Left renal cortex interstitium (tissue), 4 donors: ENCODE measurements around the gene NOVA2. TPM values are rescaled to one million over a fixed set of nuclear protein-coding genes. Genes with fewer than 3 reads are reported as not detected.
A peak's percentile ranks its signal among the peaks of the same experiment; 100 is the strongest.

Experiments
- DNase-seq, 4 donors: peaks; one replicate each; pipeline ENCODE4 v3.0.0-alpha.2; 2013; ENCODE audit warnings: low read depth in 4 of 4, low spot score in 2 of 4, missing footprints in 1 of 4
- polyA plus RNA-seq, 4 donors: library from polyadenylated mRNA; unstranded; fragments of 120-200 nt; gene quantifications; one replicate each; pipeline ENCODE4 v1.2.1, GENCODE V29; 2013; ENCODE audit not compliant: insufficient read length in 4 of 4

The NOVA2 gene
- polyA plus RNA-seq, 4 donors: 2.8 to 5.3 (median 4.2) TPM

DNA sequence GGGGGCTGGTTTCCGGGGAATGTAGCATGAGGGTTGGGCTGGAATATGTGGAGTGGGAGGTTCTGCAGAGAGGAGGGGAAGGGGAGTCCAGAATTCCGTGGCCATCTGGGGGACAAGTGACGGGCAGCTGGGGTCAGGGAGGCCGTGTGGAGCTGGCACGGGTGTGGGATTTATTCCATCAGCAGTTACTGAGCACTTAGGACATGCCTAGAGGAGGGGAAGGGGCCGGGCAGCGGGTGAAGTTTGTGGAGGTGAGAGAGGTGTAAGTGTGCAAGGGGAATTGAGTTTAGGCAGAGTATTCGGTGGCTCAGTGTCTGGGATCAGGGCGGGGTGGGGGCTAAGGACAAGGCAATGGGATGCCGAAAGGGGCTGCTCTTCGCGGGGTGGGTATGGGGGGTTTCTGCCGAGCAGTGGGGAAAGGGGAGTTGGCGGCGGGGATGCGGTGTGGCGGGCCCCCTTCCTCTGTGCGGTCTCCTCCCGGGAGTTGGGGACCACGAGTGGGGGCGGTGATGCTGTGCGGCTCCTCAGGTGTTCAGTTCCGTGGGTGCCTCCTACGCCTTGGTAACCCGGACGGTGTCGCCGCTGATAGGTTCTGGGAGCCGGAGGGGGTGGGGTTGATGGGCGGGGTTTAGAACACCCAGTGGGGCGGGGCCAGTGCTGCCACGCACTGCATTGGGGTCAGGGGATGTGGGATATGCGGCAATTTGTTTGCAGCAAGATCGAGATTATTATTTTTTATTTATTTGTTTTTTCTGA is 27.0 kb upstream of the NOVA2 start:
- no peak for DNase-seq

DNA sequence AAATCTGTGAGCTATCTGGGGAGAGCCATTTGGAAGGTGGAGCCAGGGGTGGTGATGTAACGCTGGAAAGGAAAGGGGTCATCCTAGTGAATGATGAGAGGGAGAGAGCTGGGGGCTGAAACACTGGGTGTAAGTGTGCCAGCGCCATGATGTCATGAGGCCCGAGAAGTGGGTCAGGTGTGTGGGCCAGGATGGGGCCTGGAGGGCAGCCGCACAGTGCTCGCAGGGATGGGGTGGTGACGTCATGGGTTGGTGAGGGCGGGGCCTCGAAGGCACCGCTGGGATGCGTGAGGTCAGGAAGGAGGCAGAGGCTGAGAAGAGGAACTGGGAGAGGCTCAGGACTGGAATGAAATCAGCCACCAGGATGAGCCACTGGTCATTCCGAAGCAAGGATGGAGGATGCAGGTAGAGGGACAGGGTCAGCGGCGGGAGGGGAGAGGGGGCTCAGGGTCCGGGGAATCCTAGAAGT is 26.0 kb upstream of the NOVA2 start:
- no peak for DNase-seq

GRCh38 chr19:45998834-45999233 is 25.2 kb upstream of the NOVA2 start:
- DNase-seq: no peak

DNA sequence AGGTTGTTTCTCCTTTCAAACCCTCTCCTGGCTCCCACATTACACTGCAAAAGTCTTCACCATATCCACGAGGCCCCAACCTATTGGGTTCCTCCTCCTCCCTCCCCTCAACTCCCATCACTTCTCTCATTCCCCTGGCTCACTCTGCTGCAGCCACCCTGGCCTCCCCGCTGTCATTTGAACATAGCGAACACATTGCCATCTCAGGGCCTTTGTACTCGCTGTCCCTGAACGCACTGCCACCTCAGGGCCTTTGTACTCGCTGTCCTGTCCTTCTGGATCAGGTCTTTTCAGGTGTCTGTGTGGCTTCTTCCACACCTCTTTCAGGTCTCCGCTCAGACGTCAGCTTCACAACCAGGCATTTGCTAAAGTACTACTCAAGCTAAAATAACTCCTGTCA is 23.3 kb upstream of the NOVA2 start:
- DNase-seq: no peak

GRCh38 chr19:45995715-45996385 is 22.2 kb upstream of the NOVA2 start:
- DNase-seq: no peak

- peak; percentile 98 to 100 (median 100) for DNase-seq
These were observed 21.5 kb upstream of the NOVA2 start, which contains the start of gene CCDC61 for GRCh38 chr19:45994998-45995714. Gene CCDC61 (plus strand): TSS chr19:45995467. CDS start chr19:46003019, 7,552 bp downstream.

DNA sequence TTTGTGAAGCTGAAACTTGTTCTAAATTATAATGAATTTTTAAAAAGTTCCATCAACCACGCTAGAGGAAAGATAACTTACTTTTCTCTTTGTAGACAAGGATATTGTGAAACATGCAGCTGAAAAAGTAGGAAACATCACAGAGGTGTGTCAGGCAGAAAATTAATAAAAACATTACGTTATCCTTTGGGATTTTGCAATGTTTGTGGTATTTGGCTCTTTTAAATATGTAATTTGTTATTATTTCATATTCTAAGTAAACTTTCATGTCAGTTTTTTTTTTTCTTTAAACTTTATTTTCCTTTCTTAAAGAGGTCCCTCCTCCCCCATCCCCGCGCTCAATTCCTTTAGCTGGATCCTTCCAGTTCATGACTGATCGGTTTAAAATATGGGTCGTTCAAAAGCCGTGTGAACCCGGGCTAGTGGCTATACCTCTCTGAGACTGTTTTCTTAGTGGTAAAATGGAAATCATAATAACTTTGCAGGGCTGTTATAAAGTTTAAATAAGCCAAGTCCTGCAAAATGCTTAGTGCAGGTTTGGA is 20.9 kb upstream of the NOVA2 start:
- DNase-seq: no peak

DNA sequence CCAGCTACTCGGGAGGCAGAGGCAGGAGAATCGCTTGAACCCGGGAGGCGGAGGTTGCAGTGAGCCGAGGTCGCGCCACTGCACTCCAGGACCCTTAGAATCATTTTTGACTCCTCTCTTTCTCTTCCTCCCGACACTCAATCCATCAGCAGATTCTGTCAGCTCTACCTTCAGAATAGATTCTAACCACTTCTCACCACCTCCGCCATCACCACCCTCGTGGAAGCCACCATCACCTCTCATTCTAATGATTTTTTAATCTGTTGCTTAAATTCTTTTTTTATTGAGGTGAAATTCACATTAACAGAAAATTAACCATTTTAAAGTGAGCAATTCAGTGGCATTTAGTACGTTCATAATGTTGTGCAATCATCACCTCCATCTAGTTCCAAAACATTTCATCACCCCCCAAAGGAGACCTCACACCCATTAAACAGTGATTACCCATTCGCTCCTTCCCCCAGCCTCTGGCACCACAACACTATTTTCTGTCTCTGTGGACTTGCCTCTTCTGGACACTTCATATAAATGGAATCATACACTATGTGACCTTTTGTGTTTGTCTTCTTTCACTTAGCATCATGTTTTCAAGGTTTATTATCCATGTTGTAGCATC is 16.6 kb upstream of the NOVA2 start:
- DNase-seq: no peak

DNA sequence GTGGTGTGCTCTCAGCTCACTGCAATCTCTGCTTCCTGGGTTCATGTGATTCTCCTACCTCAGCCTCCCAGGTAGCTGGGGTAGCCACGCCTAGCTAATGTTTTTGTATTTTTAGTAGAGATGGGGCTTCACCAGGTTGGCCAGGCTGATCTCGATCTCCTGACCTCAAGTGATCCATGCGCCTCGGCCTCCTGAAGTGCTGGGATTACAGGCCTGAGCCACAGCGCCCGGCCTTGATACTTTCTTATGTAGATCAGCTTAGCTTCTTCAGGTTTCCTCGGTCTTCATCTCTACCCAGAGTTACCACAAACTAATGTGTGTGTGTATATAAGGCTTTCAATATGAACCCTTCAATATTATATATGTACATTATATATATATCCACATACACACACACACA is 11.7 kb upstream of the NOVA2 start:
- DNase-seq: no peak

DNA sequence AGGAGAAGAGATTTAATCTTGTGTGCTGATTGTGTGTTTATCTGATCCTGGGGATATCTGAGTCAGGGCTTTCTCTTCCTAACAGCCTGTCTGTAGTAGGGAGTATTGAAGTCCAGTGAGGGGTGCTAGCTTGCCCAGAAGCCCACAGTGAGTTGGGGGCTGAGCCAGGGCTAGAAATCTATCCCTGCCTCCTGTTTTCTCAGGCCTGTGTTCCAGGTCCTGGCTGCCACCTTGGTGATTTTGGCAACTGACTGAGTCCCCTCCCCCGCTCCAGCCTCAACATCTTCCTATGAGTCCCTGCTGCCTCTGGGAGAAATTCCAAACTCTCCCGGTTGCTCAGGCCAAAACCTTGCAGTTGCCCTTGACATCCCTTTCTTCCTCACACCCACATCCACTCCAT is 7.7 kb upstream of the NOVA2 start:
- DNase-seq: no peak

DNA sequence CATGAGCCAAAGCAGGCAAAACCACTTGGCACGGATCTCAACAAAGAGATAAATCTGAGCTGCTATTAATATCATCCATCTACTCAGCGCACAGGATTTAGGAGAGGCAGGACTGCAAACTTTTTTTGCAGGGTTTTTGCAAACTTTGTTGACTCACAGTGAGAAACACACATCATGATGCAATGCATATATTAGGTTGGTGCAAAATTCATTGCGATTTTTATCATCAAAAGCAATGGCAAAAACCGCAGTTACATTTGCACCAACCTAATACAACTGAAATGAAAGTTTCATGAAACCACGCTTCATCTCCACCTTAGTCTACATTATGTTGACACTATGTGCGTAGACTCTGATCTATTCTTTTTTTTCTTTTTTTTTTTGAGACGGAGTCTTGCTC is 4.5 kb upstream of the NOVA2 start:
- DNase-seq: no peak

DNA sequence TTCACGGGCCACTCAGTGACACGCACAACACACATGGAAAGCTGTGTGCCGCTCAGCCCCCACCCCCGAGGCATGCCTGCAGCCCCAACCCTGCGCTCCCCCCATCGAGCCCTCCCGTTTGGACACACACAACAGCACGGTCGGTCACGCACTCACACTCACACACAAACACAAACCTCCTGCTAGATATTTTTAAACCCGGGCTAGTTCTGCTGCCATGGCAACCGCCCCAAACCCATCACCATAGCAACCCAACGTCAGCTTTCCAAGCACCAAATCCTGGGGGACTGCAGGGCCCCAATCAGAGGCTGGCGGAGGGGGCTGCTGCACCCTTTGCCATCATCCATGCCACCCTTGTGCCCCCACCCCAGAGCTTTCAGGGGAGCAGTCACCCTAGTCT is 2.5 kb upstream of the NOVA2 start:
- no peak for DNase-seq

GRCh38 chr19:45975306-45976070 is 1.8 kb upstream of the NOVA2 start:
- no peak for DNase-seq

- DNase-seq: no peak
These were observed 621 bp downstream of the NOVA2 start for GRCh38 chr19:45972947-45973540.

DNA sequence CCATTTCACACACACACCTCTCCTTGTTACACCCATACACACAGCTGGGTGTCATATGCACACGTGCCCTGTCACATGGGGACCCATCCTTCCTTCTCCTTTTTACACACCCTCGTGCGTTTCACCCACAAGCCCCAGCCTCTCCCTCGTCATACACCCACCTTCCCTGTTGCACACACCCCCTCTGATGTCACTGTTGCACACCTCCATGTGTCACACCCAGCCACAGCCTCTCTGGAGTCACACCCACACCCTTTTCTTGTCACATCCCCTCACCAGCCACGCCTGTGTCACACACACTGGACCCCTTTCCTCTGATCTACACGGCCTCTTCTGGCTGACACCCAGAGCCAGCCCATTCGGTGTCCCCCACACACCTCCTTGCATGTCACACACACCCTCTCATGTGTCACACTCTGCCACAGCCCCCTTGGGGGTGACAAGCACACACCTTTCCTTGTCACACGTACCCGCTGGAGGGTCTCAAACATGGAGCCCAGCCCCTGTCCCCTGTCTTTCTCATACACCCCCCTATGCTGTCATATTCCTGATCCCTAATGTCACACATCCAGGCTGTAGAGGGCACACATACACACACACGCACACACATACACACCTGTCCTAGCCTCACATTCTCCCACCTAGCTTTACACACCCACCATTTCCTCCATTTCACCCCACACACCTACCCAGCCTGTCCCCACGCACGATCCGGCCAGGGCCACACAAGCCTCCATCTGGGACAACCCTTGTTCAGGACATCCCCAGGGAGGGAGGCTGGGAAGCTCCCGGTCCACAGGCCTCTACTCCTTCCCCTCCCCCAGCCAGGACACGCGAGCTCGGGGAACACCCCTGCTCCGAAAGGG is 1.4 kb downstream of the NOVA2 start:
- DNase-seq: no peak

DNA sequence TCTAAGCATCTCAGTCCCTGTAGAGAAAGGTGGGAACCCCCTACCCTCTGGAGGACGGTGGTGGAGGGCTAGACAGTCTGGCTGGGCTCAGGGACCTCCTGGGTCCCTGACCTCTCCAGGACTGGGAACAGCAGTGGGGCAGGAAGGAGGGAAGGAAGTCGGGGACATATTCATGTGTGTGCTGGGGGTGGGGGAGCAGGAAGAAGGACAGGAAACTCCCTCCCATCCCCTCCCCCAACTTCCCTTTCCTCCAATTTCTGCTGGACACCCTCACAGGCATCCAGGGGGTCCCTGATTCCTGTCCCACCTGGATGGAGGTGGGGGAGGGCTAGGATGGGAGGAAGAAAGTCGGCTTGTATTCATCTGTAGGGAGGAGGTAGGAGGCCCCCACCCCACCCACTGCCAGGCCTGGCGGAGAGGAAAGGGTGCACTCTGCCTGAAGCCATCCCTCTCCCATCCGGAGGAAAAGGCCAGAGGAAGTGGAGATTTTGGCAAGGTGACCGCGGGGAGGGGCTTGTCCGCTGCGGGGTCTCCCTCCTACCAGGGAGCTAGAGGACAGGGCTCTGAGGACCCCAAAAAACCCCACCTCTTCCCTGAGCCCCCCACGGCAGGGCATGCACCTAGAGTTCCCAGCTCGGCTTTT is 2.3 kb downstream of the NOVA2 start:
- DNase-seq: no peak

GRCh38 chr19:45969676-45970075 is 4.0 kb downstream of the NOVA2 start:
- DNase-seq: no peak

GRCh38 chr19:45968626-45969025 is 5.0 kb downstream of the NOVA2 start:
- no peak for DNase-seq
